ENCODE data around the gene ZBTB20. TPM values are rescaled to one million over a fixed set of nuclear protein-coding genes. Genes with fewer than 3 reads are reported as not detected.

The ZBTB20 gene
- total and polyA plus RNA-seq, 2 of the 4 experiments (the other 2 are of a cell fraction), result 0.75 to 14.7 TPM

DNA sequence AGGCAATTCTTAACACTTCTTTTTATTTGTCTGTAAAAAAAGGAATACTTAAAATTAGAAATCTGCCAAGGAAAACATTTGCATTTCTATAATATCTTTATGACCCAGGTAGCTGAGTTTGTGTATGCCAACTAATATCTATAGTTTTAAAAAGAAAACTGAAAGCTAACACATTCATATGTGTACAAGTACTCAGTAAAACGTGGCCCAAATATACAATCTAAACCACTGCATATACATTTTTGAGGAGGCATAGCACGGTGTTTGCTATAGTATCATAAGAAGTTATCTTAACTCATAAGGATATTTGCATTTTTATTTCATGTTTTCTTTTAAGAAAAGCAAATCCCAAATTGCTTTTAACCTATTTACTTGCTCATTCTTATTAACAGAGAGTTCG, 172.7 kb downstream of the ZBTB20 start:
- H4K91ac ChIP-seq (ENCODE audit: insufficient read depth, low read depth, low read length), result no peak overlapping the region
- H3K56ac ChIP-seq (ENCODE audit: extremely low read depth, insufficient read depth, low read length), result no peak overlapping the region
- H3K4me2 ChIP-seq (ENCODE audit: low read depth, low read length), result no peak overlapping the region
- intact Hi-C loops (cut with micrococcal nuclease) (no loop called here), dilution Hi-C loops (cut with HindIII; ENCODE audit: low sequenced_read_pairs, unreplicated experiment) (no loop called here), in situ Hi-C loops (cut with MboI; ENCODE audit: low sequenced_read_pairs) (no loop called here)
- no peak overlapping the region for H4K8ac ChIP-seq (ENCODE audit: low read depth in 2 of 2, low read length in 2 of 2)
- WGBS, 2 experiments (ENCODE audit: extremely low coverage in 2 of 2, insufficient read length in 1 of 2), result no CpG with 5 or more reads among the region's 3 CpGs
- H3K18ac ChIP-seq (ENCODE audit: low read depth, low read length), result no peak overlapping the region
- CTCF ChIA-PET, result interaction anchor here (0.5 kb wide), 1 partner anchor 95 kb away, joined by 4 read pairs; no protein-coding TSS in a partner anchor
- H3K4me1 ChIP-seq (ENCODE audit: control insufficient read depth, insufficient read depth, low read length), result no peaks in the 10 kb centered on the region
- no peak overlapping the region for H3K23ac ChIP-seq (ENCODE audit: low read depth, low read length)
- H2BK15ac ChIP-seq (ENCODE audit: low read depth, low read length), result no peak overlapping the region
- no peak overlapping the region for H2BK5ac ChIP-seq (ENCODE audit: low read depth, low read length, poor library complexity, severe bottlenecking)
- no peak overlapping the region for H2BK20ac ChIP-seq (ENCODE audit: low read depth, low read length)
- H3K14ac ChIP-seq (replicated peaks; ENCODE audit: low read depth, low read length), result no peak overlapping the region
- no peak overlapping the region for H4K5ac ChIP-seq (ENCODE audit: low read depth, low read length)
- POLR2A ChIA-PET (ENCODE audit: unreplicated experiment), result no interaction called here
- H3K4ac ChIP-seq (ENCODE audit: low read depth, low read length), result no peak overlapping the region
- no peaks in the 10 kb centered on the region for H3K36me3 ChIP-seq (ENCODE audit: control insufficient read depth, insufficient read depth, low read length)
- no peak overlapping the region for H3K9ac ChIP-seq (ENCODE audit: low read depth, low read length)
- H2AK5ac ChIP-seq (ENCODE audit: low read depth, low read length), result no peak overlapping the region
- no peak overlapping the region for H3K4me3 ChIP-seq (ENCODE audit: insufficient read depth, low read depth, low read length)
- no peaks in the 10 kb centered on the region for H3K79me1 ChIP-seq (ENCODE audit: low read depth in 1 of 2, low read length in 2 of 2)
- H4K20me1 ChIP-seq (ENCODE audit: insufficient read depth, low read length), result no peaks in the 10 kb centered on the region
- H3K27me3 ChIP-seq (ENCODE audit: control insufficient read depth, insufficient read depth, low read length), result no peaks in the 10 kb centered on the region
- H3K9me3 ChIP-seq (ENCODE audit: control insufficient read depth, insufficient read depth, low read length), result no peaks in the 10 kb centered on the region
- no TSS peak for BruUV-seq (replicated peaks)
- no peak overlapping the region for H2BK120ac ChIP-seq (ENCODE audit: low read depth, low read length)
- H2AK9ac ChIP-seq (replicated peaks; ENCODE audit: low read depth, low read length, poor library complexity), result no peak overlapping the region
- H2AFZ ChIP-seq (replicated peaks; ENCODE audit: low read length, poor library complexity), result no peak overlapping the region
- ATAC-seq (ENCODE audit: low read depth) (no peak), DNase-seq (no peak)
- no peak for TF ChIP-seq NFE2L2 (IDR thresholded peaks at IDR 0.05; ENCODE audit: low read depth, low read length)
- H3K27ac ChIP-seq (ENCODE audit: insufficient read depth, low read length), result no peak overlapping the region
- H3K9me1 ChIP-seq (ENCODE audit: insufficient read depth, low read length), result no peaks in the 10 kb centered on the region

All from IMR-90 (cell line).